Neutrophil (primary cell): ENCODE data around the gene FOXK1.

Source experiments
- H3K27ac ChIP-seq: fragments of 200-600 bp; sonication (generic); 2 replicates; pipeline ENCODE4 v1.5.1; 2016; ENCODE audit warnings: mild to moderate bottlenecking, moderate library complexity
- H3K27me3 ChIP-seq: fragments of 200-600 bp; sonication (generic); 2 replicates; pipeline ENCODE4 v1.6.0; 2016; ENCODE audit warnings: mild to moderate bottlenecking
- H3K36me3 ChIP-seq: fragments of 200-600 bp; sonication (generic); 2 replicates; pipeline ENCODE4 v1.5.1; 2017
- H3K4me1 ChIP-seq, 2 experiments: fragments of 200-600 bp in 1 of 2; sonication (generic) in 1 of 2; 1 replicate in 1 of 2; 2 replicates in 1 of 2; pipeline versions ENCODE4 v1.5.1 to v1.6.1; 2013 to 2016; ENCODE audit warnings: low read depth in 1 of 2, low read length in 1 of 2, mild to moderate bottlenecking in 1 of 2, moderate library complexity in 1 of 2; ENCODE audit not compliant: control insufficient read depth in 1 of 2, insufficient read depth in 1 of 2
- H3K4me3 ChIP-seq, 2 experiments: fragments of 200-600 bp in 1 of 2; sonication (generic) in 1 of 2; 1 replicate in 1 of 2; 2 replicates in 1 of 2; pipeline ENCODE4 v1.5.1; 2013 to 2016; ENCODE audit warnings: low read depth in 1 of 2, low read length in 1 of 2, mild to moderate bottlenecking in 1 of 2, moderate library complexity in 1 of 2
- H3K9me3 ChIP-seq: fragments of 200-600 bp; sonication (generic); 2 replicates; pipeline ENCODE4 v1.5.1; 2016
- CTCF ChIP-seq: fragments of 200-600 bp; sonication (generic); IDR thresholded peaks from 2 replicates; pipeline ENCODE4 v1.5.1; 2016; ENCODE audit warnings: antibody characterized with exemption

FOXK1 gene

DNA sequence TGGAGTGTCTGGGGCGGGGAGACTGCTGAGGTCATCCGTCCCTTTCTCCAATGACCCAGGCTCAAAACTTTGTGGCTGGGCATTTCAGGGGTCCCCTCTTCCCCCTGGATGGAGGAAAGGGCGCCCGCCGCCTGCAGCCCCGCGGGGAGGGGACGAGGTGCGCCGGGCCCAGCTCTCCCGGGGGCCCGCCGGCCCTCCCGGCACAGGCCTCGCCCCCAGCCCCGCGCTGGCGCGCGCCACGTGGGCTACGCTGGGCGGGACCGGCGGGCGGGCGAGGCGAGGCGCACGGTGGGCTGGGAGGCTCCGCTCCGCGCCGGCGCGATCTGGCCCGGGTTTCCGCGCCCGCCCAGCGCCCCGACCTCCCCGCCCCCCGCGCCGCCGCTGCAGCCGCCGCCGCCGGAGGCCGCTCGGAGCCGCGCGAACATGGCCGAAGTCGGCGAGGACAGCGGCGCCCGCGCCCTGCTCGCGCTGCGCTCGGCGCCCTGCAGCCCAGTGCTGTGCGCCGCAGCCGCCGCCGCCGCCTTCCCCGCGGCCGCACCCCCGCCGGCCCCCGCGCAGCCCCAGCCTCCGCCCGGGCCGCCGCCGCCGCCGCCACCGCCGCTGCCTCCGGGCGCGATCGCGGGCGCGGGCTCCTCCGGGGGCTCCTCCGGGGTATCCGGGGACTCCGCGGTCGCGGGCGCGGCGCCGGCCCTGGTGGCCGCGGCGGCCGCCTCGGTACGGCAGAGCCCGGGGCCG lies at the start of gene FOXK1:
FOXK1 (plus strand) TSS at position 410 of the 735 bp plus-strand sequence; CDS start at position 424, 14 bp downstream.
- Histone ChIP-seq H3K36me3 (no peaks in the 10 kb centered on the region), H3K27me3 (no peaks in the 10 kb centered on the region), H3K4me3 (peak within 1 kb of the TSS; percentile 70 to 72), H3K27ac (peak within 1 kb of the TSS; percentile 74), H3K9me3 (no peaks in the 10 kb centered on the region), H3K4me1 (peaks cover 23 to 27% of the 10 kb centered on the region in 2 experiments)
- TF ChIP-seq CTCF = no peak

- Histone ChIP-seq H3K27me3 (peaks cover 16% of the 10 kb centered on the region), H3K36me3 (no peaks in the 10 kb centered on the region), H3K27ac (no peak overlapping the region), H3K4me3 (no peak overlapping the region), H3K4me1 (no peaks in the 10 kb centered on the region), H3K9me3 (no peaks in the 10 kb centered on the region)
- TF ChIP-seq CTCF = no peak
These were observed 49.1 kb upstream of the FOXK1 start for GRCh38 chr7:4633012-4633411.

DNA sequence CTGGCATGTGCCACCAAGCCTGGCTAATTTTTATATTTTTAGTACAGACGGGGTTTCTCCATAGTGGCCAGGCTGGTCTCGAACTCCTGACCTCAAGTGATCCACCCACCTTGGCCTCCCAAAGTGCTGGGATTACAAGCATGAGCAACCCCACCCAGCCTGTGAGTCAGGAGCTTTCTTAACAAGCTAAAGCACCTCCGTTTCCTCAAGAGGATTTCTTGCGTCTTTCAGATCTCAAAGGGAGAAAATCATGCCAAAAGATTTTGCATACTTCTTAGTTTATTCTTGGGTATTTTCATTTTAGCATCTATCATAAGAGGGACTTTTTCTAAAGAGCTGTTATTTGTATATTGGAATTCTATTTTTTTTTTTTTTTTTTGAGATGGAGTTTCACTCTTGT lies 47.9 kb upstream of the FOXK1 start:
- H3K9me3 ChIP-seq = no peaks in the 10 kb centered on the region
- H3K36me3 ChIP-seq = no peaks in the 10 kb centered on the region
- no peak overlapping the region for H3K4me3 ChIP-seq
- peaks cover 16% of the 10 kb centered on the region for H3K27me3 ChIP-seq
- H3K27ac ChIP-seq = no peak overlapping the region
- H3K4me1 ChIP-seq = no peaks in the 10 kb centered on the region
- no peak for TF ChIP-seq CTCF

DNA sequence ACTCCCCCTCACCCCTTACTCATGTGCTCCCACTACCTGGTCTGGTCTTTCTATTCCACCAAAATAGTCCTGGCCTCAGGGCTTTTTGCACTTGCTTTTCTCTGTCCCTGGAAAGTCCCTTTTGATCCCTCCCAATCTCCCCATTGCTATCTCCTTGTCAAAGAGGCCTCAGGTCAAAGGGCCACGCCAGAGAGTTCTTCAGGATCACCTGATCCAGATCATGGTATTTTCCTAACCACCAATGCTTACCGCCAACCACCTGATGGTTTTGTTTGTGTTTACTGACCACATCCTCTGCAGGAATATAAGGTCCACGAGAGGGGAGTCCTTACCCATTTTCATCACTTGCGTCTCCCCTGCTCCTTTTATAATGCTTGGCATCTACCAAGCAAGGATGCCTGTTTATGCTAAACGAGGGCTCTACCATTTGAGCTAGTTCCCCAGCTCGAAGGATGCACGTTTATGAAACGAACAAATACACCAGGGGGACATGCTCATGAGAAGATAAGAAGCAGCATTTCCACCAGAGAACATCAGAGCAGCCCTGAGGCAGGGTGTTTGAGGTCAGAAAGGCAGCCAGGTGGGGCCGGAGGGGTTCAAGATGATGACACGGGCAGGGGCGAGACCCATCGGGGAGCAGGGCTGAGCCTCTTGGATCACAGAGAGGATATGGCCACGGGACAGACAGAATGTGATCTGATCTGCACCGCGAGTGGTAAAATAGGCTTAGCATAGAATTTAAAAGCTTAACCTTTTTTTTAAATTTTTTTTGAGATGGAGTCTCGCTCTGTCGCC lies 43.1 kb upstream of the FOXK1 start:
- H3K4me3 ChIP-seq = no peak overlapping the region
- no peaks in the 10 kb centered on the region for H3K36me3 ChIP-seq
- peaks cover 12 to 16% of the 10 kb centered on the region in 2 experiments for H3K4me1 ChIP-seq
- no peaks in the 10 kb centered on the region for H3K9me3 ChIP-seq
- no peaks in the 10 kb centered on the region for H3K27me3 ChIP-seq
- no peak overlapping the region for H3K27ac ChIP-seq
- no peak for TF ChIP-seq CTCF

GRCh38 chr7:4641091-4641666 lies 40.9 kb upstream of the FOXK1 start:
- Histone ChIP-seq H3K27ac (peak overlapping the region; percentile 90), H3K27me3 (no peaks in the 10 kb centered on the region)

More at GRCh38 chr7:4641091-4641666, 40.9 kb upstream of the FOXK1 start:
- Histone ChIP-seq H3K4me1 (peaks cover 12 to 16% of the 10 kb centered on the region in 2 experiments), H3K36me3 (no peaks in the 10 kb centered on the region), H3K9me3 (no peaks in the 10 kb centered on the region), H3K4me3 (peak overlapping the region; percentile 87 to 91)
- no peak for TF ChIP-seq CTCF
